Mesenchymal stem cell (in vitro differentiated cells and primary cell): ENCODE measurements around the gene IVL.

Experiments used
- DNase-seq: peaks from one replicate; pipeline ENCODE4 v3.0.0-alpha.2; 2013
- H2AFZ ChIP-seq: one replicate; pipeline ENCODE4 v1.6.1; 2013; ENCODE audit warnings: low read depth, mild to moderate bottlenecking, control low read depth, inconsistent platforms, low read length, moderate library complexity
- H2AK5ac ChIP-seq: 2 replicates; pipeline ENCODE4 v1.6.1; 2013; ENCODE audit warnings: low read length, moderate library complexity, mild to moderate bottlenecking, inconsistent platforms; ENCODE audit not compliant: severe bottlenecking
- H2BK120ac ChIP-seq: one replicate; pipeline ENCODE4 v1.6.1; 2013; ENCODE audit warnings: low read depth, mild to moderate bottlenecking, inconsistent platforms, low read length, moderate library complexity
- H2BK12ac ChIP-seq, 2 experiments: one replicate each; pipeline ENCODE4 v1.6.1; 2013; ENCODE audit warnings: inconsistent platforms in 2 of 2, low read length in 2 of 2, mild to moderate bottlenecking in 2 of 2, moderate library complexity in 2 of 2, control low read depth in 1 of 2
- H2BK15ac ChIP-seq: one replicate; pipeline ENCODE4 v1.6.1; 2013; ENCODE audit warnings: mild to moderate bottlenecking, low read depth, inconsistent platforms; ENCODE audit not compliant: poor library complexity, severe bottlenecking
- H2BK5ac ChIP-seq: 2 replicates; pipeline ENCODE4 v1.6.1; 2013; ENCODE audit warnings: low read depth, mild to moderate bottlenecking, low read length, control low read depth, inconsistent platforms; ENCODE audit not compliant: poor library complexity, severe bottlenecking
- H3K14ac ChIP-seq, 2 experiments: one replicate each; pipeline ENCODE4 v1.6.1; 2013; ENCODE audit warnings: inconsistent platforms in 2 of 2, low read length in 2 of 2, control low read depth in 1 of 2, mild to moderate bottlenecking in 1 of 2, moderate library complexity in 1 of 2
- H3K18ac ChIP-seq, 2 experiments: one replicate each; pipeline ENCODE4 v1.6.1; 2013; ENCODE audit warnings: inconsistent platforms in 2 of 2, low read length in 2 of 2, control low read depth in 1 of 2, low read depth in 1 of 2, mild to moderate bottlenecking in 1 of 2
- H3K23ac ChIP-seq, 2 experiments: one replicate each; pipeline ENCODE4 v1.6.1; 2013; ENCODE audit warnings: inconsistent platforms in 2 of 2, low read length in 2 of 2, mild to moderate bottlenecking in 2 of 2, moderate library complexity in 2 of 2, control low read depth in 1 of 2
- H3K27ac ChIP-seq: 2 replicates; pipeline ENCODE4 v1.5.1; 2013; ENCODE audit warnings: mild to moderate bottlenecking, moderate library complexity, low read length, control low read depth, inconsistent platforms; ENCODE audit not compliant: poor library complexity, severe bottlenecking
- H3K27me3 ChIP-seq, 2 experiments: 2 replicates each; pipeline versions ENCODE4 v1.6.1 to v1.7.0; 2013; ENCODE audit warnings: low read length in 2 of 2, mild to moderate bottlenecking in 2 of 2, moderate library complexity in 2 of 2, control low read depth in 1 of 2, inconsistent platforms in 1 of 2; ENCODE audit not compliant: control insufficient read depth in 1 of 2, insufficient read depth in 1 of 2
- H3K36me3 ChIP-seq, 2 experiments: 2 replicates each; pipeline versions ENCODE4 v1.6.1 to v1.7.0; 2013; ENCODE audit warnings: low read length in 2 of 2, control low read depth in 1 of 2, inconsistent platforms in 1 of 2, low read depth in 1 of 2, mild to moderate bottlenecking in 1 of 2; ENCODE audit not compliant: insufficient read depth in 2 of 2, control insufficient read depth in 1 of 2
- H3K4ac ChIP-seq, 2 experiments: one replicate each; pipeline ENCODE4 v1.6.1; 2013; ENCODE audit warnings: inconsistent platforms in 2 of 2, low read length in 2 of 2, mild to moderate bottlenecking in 2 of 2, moderate library complexity in 2 of 2, control low read depth in 1 of 2, low read depth in 1 of 2
- H3K4me1 ChIP-seq: 2 replicates; pipeline ENCODE4 v1.6.1; 2013; ENCODE audit warnings: low read depth, low read length, control low read depth; ENCODE audit not compliant: control insufficient read depth, insufficient read depth
- H3K4me2 ChIP-seq: 2 replicates; pipeline ENCODE4 v1.6.1; 2013; ENCODE audit warnings: low read length, mild to moderate bottlenecking, inconsistent platforms; ENCODE audit not compliant: poor library complexity, severe bottlenecking
- H3K4me3 ChIP-seq, 2 experiments: 2 replicates each; pipeline versions ENCODE4 v1.5.1 to v1.7.0; 2013; ENCODE audit warnings: low read length in 2 of 2, mild to moderate bottlenecking in 2 of 2, control low read depth in 1 of 2, low read depth in 1 of 2; ENCODE audit not compliant: insufficient read depth in 1 of 2
- H3K79me1 ChIP-seq: replicated peaks from 2 replicates; pipeline ENCODE4 v1.6.1; 2013; ENCODE audit warnings: mild to moderate bottlenecking, control low read depth, low read length, inconsistent platforms; ENCODE audit not compliant: poor library complexity, severe bottlenecking
- H3K9ac ChIP-seq: 2 replicates; pipeline ENCODE4 v1.7.0; 2013; ENCODE audit warnings: mild to moderate bottlenecking, low read length, moderate library complexity
- H3K9me3 ChIP-seq: 2 replicates; pipeline ENCODE4 v1.7.0; 2013; ENCODE audit warnings: mild to moderate bottlenecking, low read length; ENCODE audit not compliant: control insufficient read depth
- H4K8ac ChIP-seq: one replicate; pipeline ENCODE4 v1.6.1; 2013; ENCODE audit warnings: inconsistent platforms, mild to moderate bottlenecking, low read length, moderate library complexity
- H4K91ac ChIP-seq: one replicate; pipeline ENCODE4 v1.6.1; 2013; ENCODE audit warnings: mild to moderate bottlenecking, low read length, inconsistent platforms
- WGBS: methylation state at CpG from one replicate; pipeline ENCODE4 v1.1.7; 2013; ENCODE audit warnings: mixed read lengths; 5-methylcytosine and 5-hydroxymethylcytosine counted together

IVL gene

DNA sequence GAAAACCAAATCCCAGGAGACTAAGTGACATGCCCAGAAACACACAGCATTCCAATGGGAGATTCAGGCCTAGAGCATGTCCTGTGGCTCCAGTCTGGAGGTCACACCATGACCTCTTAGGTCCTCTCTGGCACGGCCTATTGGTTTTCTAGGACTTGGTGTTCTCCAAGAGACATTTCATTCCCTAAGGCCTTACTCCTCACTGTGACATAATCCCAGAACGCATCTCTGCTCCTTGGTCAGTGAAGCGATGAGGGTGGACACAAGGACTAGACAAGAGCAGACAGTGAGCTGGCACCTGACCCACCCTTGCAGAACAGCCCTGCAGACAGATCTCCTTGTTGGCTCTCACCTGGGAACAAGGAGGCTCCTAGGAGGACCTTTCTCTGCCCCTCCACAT is 860 bp downstream of the IVL start:
- no peak overlapping the region for H3K4me3 ChIP-seq
- peaks cover 0 to 16% of the 10 kb centered on the region in 2 experiments for H3K27me3 ChIP-seq
- no peak overlapping the region for H3K27ac ChIP-seq
- H3K18ac ChIP-seq: no peak overlapping the region
- no peaks in the 10 kb centered on the region for H3K79me1 ChIP-seq
- no peaks in the 10 kb centered on the region for H3K9me3 ChIP-seq
- peaks cover 0 to 3% of the 10 kb centered on the region in 2 experiments for H3K36me3 ChIP-seq
- H3K4me1 ChIP-seq: no peaks in the 10 kb centered on the region
- DNase-seq: no peak
- H3K9ac ChIP-seq: no peak overlapping the region
- no peak overlapping the region for H3K4ac ChIP-seq
- no peak overlapping the region for H2BK15ac ChIP-seq
- no peak overlapping the region for H2AK5ac ChIP-seq
- H2BK5ac ChIP-seq: no peak overlapping the region
- H2BK12ac ChIP-seq: no peak overlapping the region
- H3K14ac ChIP-seq: no peak overlapping the region
- H2BK120ac ChIP-seq: no peak overlapping the region
- H4K8ac ChIP-seq: no peak overlapping the region
- H3K23ac ChIP-seq: no peak overlapping the region
- no peak overlapping the region for H2AFZ ChIP-seq
- no peak overlapping the region for H3K4me2 ChIP-seq
- H4K91ac ChIP-seq: no peak overlapping the region
- WGBS: 85% methylated on average over 3 of the region's 3 CpGs

DNA sequence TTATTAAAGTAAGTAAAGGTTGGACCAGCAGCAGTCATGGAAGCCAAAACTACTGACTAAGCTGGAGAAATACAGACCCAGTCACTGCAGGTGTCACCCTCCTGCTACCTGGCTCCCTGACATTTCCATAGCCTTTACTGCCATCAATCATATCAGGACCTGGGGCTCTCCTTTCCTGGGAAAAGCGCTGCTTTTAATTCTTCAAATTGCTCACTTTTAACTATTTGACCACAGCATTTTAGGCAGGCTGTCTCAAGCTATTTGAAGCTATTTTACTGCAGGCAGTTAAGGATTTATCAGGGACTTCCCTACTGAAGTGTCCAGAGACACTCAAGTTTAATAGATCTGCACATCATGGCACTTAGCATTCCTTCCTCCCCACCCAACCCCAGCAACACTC is 4.1 kb downstream of the IVL start:
- Histone ChIP-seq H3K27me3 (peaks cover 0 to 16% of the 10 kb centered on the region in 2 experiments), H3K9ac (no peak overlapping the region), H3K4me1 (no peaks in the 10 kb centered on the region), H3K4ac (no peak overlapping the region), H2AK5ac (no peak overlapping the region), H2BK12ac (no peak overlapping the region), H3K27ac (no peak overlapping the region), H3K79me1 (no peaks in the 10 kb centered on the region), H3K4me2 (no peak overlapping the region), H2BK120ac (no peak overlapping the region), H3K23ac (no peak overlapping the region), H2BK5ac (no peak overlapping the region), H3K36me3 (peaks cover 0 to 3% of the 10 kb centered on the region in 2 experiments), H4K91ac (no peak overlapping the region), H3K18ac (no peak overlapping the region), H3K9me3 (no peaks in the 10 kb centered on the region), H2BK15ac (no peak overlapping the region), H3K4me3 (no peak overlapping the region), H3K14ac (no peak overlapping the region), H4K8ac (no peak overlapping the region), H2AFZ (no peak overlapping the region)
- no peak for DNase-seq
- 11% methylated on average over 1 of the region's 1 CpG for WGBS

DNA sequence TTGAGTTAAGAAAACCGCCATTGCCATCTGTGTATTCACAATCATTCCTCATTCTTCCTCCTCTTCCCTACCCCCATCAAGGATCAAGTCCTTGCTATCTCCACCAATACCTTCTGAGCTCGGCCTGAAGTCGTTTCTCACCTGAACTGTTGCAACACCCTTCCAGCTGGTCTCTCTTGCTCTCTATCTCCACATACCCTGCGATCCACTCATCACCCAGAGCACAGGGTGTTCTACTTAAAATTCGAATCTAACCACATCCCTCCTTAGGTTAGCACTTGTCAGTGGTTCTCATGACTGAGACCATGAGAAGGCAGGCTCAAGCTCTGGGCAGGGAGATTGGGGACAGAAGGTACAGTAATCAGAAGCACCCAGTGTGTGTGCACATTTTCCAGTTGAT is 4.6 kb downstream of the IVL start:
- 23% methylated on average over 4 of the region's 5 CpGs for WGBS
- Histone ChIP-seq H3K9me3 (no peaks in the 10 kb centered on the region), H3K14ac (no peak overlapping the region), H2BK120ac (no peak overlapping the region), H3K27ac (no peak overlapping the region), H3K9ac (no peak overlapping the region), H3K4me3 (no peak overlapping the region), H2BK12ac (no peak overlapping the region), H2AK5ac (no peak overlapping the region), H3K4me1 (no peaks in the 10 kb centered on the region), H3K27me3 (peaks cover 0 to 16% of the 10 kb centered on the region in 2 experiments), H3K23ac (no peak overlapping the region), H3K18ac (no peak overlapping the region), H3K4me2 (no peak overlapping the region), H3K36me3 (peaks cover 0 to 3% of the 10 kb centered on the region in 2 experiments), H2AFZ (no peak overlapping the region), H2BK15ac (no peak overlapping the region), H2BK5ac (no peak overlapping the region), H4K8ac (no peak overlapping the region), H4K91ac (no peak overlapping the region), H3K79me1 (no peaks in the 10 kb centered on the region), H3K4ac (no peak overlapping the region)
- DNase-seq: no peak

DNA sequence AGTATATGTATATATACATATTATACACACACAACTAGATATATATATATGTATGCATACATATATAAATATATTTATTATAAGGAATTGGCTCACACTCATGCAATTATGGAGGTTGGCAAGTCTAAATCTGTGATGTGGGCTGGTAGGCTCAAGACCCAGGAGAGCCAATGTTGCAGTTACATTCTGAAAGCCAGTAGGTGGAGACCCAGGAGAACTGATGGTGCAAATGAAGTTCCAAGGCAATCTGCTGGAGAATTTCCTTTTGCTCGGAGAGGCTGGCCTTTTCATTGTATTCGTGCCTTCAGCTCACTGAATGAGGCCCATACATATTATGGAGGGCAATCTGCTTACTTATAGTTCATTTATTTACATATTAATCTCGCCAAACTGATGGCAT is 9.4 kb downstream of the IVL start:
- no peak overlapping the region for H2AFZ ChIP-seq
- no peaks in the 10 kb centered on the region for H3K79me1 ChIP-seq
- H3K27me3 ChIP-seq: no peaks in the 10 kb centered on the region
- no peak for DNase-seq
- H3K9me3 ChIP-seq: no peaks in the 10 kb centered on the region
- H3K14ac ChIP-seq: no peak overlapping the region
- no peak overlapping the region for H3K27ac ChIP-seq
- H4K91ac ChIP-seq: no peak overlapping the region
- WGBS: no CpG with 5 or more reads among the region's 3 CpGs
- H2BK5ac ChIP-seq: no peak overlapping the region
- H3K23ac ChIP-seq: no peak overlapping the region
- H2AK5ac ChIP-seq: no peak overlapping the region
- H3K18ac ChIP-seq: no peak overlapping the region
- H3K4me3 ChIP-seq: no peak overlapping the region
- H4K8ac ChIP-seq: no peak overlapping the region
- H3K36me3 ChIP-seq: no peaks in the 10 kb centered on the region
- H3K4ac ChIP-seq: no peak overlapping the region
- no peaks in the 10 kb centered on the region for H3K4me1 ChIP-seq
- no peak overlapping the region for H3K4me2 ChIP-seq
- H2BK15ac ChIP-seq: no peak overlapping the region
- H2BK12ac ChIP-seq: no peak overlapping the region
- no peak overlapping the region for H3K9ac ChIP-seq
- no peak overlapping the region for H2BK120ac ChIP-seq
